ENCODE results near the gene TAF11L13.
"Not testable (repeated sequence)": the region's sequence is repeated elsewhere in the genome, so short reads cannot be mapped to it uniquely, and the experiment has no call there.

The TAF11L13 gene

GRCh38 chr5:17634160-17634559, 2.3 kb downstream of the TAF11L13 start, which contains the start of gene TAF11L14:
Gene TAF11L14 (plus strand): TSS chr5:17634460.
- Histone ChIP-seq H3K4me3 (ENCODE audit: low read depth, low read length) (no peak within 1 kb of the TSS), H3K27ac (ENCODE audit: extremely low read depth, low read depth, low read length) (no peak within 1 kb of the TSS), H3K9me3 (ENCODE audit: control insufficient read depth, insufficient read depth, low read depth, low read length) (no peaks in the 10 kb centered on the region), H3K36me3 (ENCODE audit: control insufficient read depth in 2 of 2, insufficient read depth in 1 of 2, low read length in 2 of 2) (no peaks in the 10 kb centered on the region), H3K4me1 (ENCODE audit: control insufficient read depth, insufficient read depth, low read length) (no peaks in the 10 kb centered on the region)
- ChIA-PET POLR2A (no interaction called here), CTCF (no interaction called here)
- TF ChIP-seq ZBTB6 (tag by site-specific recombination; IDR thresholded peaks at IDR 0.05) (no peak), ZFP69B (tag by site-specific recombination; IDR thresholded peaks at IDR 0.05) (no peak), ZNF664 (tag by site-specific recombination; IDR thresholded peaks at IDR 0.05) (no peak)

- H3K27ac ChIP-seq (ENCODE audit: extremely low read depth, low read depth, low read length); H3K4me3 ChIP-seq (ENCODE audit: low read depth, low read length); POLR2A ChIA-PET; H3K4me1 ChIP-seq (ENCODE audit: control insufficient read depth, insufficient read depth, low read length); H3K9me3 ChIP-seq (ENCODE audit: control insufficient read depth, insufficient read depth, low read depth, low read length); H3K36me3 ChIP-seq (ENCODE audit: control insufficient read depth in 2 of 2, insufficient read depth in 1 of 2, low read length in 2 of 2): not testable (repeated sequence)
- CTCF ChIA-PET, result interaction anchor here (0.6 kb wide), 1 partner anchor 433 kb away, joined by 5 read pairs; no protein-coding TSS in a partner anchor
Observed at GRCh38 chr5:17649232-17649631, 17.3 kb downstream of the TAF11L13 start.

GRCh38 chr5:17655201-17655759, 23.4 kb downstream of the TAF11L13 start:
- H3K4me3 ChIP-seq (ENCODE audit: low read depth, low read length); H3K36me3 ChIP-seq (ENCODE audit: control insufficient read depth in 2 of 2, insufficient read depth in 1 of 2, low read length in 2 of 2); H3K9me3 ChIP-seq (ENCODE audit: control insufficient read depth, insufficient read depth, low read depth, low read length); CTCF ChIA-PET; H3K4me1 ChIP-seq (ENCODE audit: control insufficient read depth, insufficient read depth, low read length); H3K27ac ChIP-seq (ENCODE audit: extremely low read depth, low read depth, low read length); POLR2A ChIA-PET: not testable (repeated sequence)

- CTCF ChIA-PET, result no interaction called here
- Histone ChIP-seq H3K27ac (ENCODE audit: extremely low read depth, low read depth, low read length) (no peak overlapping the region), H3K4me3 (ENCODE audit: low read depth, low read length) (no peak overlapping the region), H3K36me3 (ENCODE audit: control insufficient read depth in 2 of 2, insufficient read depth in 1 of 2, low read length in 2 of 2) (no peaks in the 10 kb centered on the region), H3K4me1 (ENCODE audit: control insufficient read depth, insufficient read depth, low read length) (no peaks in the 10 kb centered on the region), H3K9me3 (ENCODE audit: control insufficient read depth, insufficient read depth, low read depth, low read length) (no peaks in the 10 kb centered on the region)
- POLR2A ChIA-PET, result no interaction called here
- no peak for TF ChIP-seq ZNF175 (tag by site-specific recombination; IDR thresholded peaks at IDR 0.05)
- TF ChIP-seq ZNF623 (tag by site-specific recombination; IDR thresholded peaks at IDR 0.05), result no peak
- no peak for TF ChIP-seq ZNF645 (tag by site-specific recombination; IDR thresholded peaks at IDR 0.05)
- TF ChIP-seq ZNF140 (tag by site-specific recombination; IDR thresholded peaks at IDR 0.05), result no peak
- TF ChIP-seq ZFP69B (tag by site-specific recombination; IDR thresholded peaks at IDR 0.05), result no peak
- no peak for TF ChIP-seq ZNF292 (tag by site-specific recombination; IDR thresholded peaks at IDR 0.05; ENCODE audit: borderline replicate concordance, low read depth)
- TF ChIP-seq ZNF391 (tag by site-specific recombination; IDR thresholded peaks at IDR 0.05; ENCODE audit: borderline replicate concordance, low read depth), result no peak
- no peak for TF ChIP-seq ZBTB21 (tag by site-specific recombination; IDR thresholded peaks at IDR 0.05)
- TF ChIP-seq ZNF16 (tag by site-specific recombination; IDR thresholded peaks at IDR 0.05; ENCODE audit: low read depth), result no peak
- no peak for TF ChIP-seq ZNF416 (tag by site-specific recombination; IDR thresholded peaks at IDR 0.05)
Observed at GRCh38 chr5:17655921-17656320, 24.0 kb downstream of the TAF11L13 start.

- no peak overlapping the region for H3K4me3 ChIP-seq (ENCODE audit: low read depth, low read length)
- H3K9me3 ChIP-seq (ENCODE audit: control insufficient read depth, insufficient read depth, low read depth, low read length), result no peaks in the 10 kb centered on the region
- ChIA-PET POLR2A (no interaction called here), CTCF (interaction anchor here (0.6 to 1.0 kb wide), 2 partner anchors 619 to 768 kb away, joined by 3 to 4 read pairs; no protein-coding TSS in a partner anchor)
- no peak overlapping the region for H3K27ac ChIP-seq (ENCODE audit: extremely low read depth, low read depth, low read length)
- H3K4me1 ChIP-seq (ENCODE audit: control insufficient read depth, insufficient read depth, low read length), result no peaks in the 10 kb centered on the region
- H3K36me3 ChIP-seq (ENCODE audit: control insufficient read depth in 2 of 2, insufficient read depth in 1 of 2, low read length in 2 of 2), result no peaks in the 10 kb centered on the region
- TF ChIP-seq ZNF155 (tag by site-specific recombination; IDR thresholded peaks at IDR 0.05), result no peak
- TF ChIP-seq ZNF324 (tag by site-specific recombination; IDR thresholded peaks at IDR 0.05), result no peak
- TF ChIP-seq ZNF768 (tag by site-specific recombination; IDR thresholded peaks at IDR 0.05), result no peak
- TF ChIP-seq ZNF280C (tag by site-specific recombination; IDR thresholded peaks at IDR 0.05), result no peak
- TF ChIP-seq ZNF404 (tag by site-specific recombination; IDR thresholded peaks at IDR 0.05), result no peak
- no peak for TF ChIP-seq ZNF16 (tag by site-specific recombination; IDR thresholded peaks at IDR 0.05; ENCODE audit: low read depth)
- TF ChIP-seq ZBTB20 (tag by site-specific recombination; IDR thresholded peaks at IDR 0.05), result no peak
- TF ChIP-seq ZSCAN5A (tag by site-specific recombination; IDR thresholded peaks at IDR 0.05), result no peak
- TF ChIP-seq ZNF596 (tag by site-specific recombination; IDR thresholded peaks at IDR 0.05), result no peak
Observed at GRCh38 chr5:17663182-17663581, 31.3 kb downstream of the TAF11L13 start.

Measured in HEK293 (cell line).